HT-29 (cell line): ENCODE results near the gene TNS3. TPM values are rescaled to one million over a fixed set of nuclear protein-coding genes. Genes with fewer than 3 reads are reported as not detected.

Experiments used
- DNase-seq: peaks from one replicate; pipeline ENCODE4 v3.0.0-alpha.2; 2015; ENCODE audit warnings: low spot score
- total RNA-seq: library from RNA; depleted of rRNA; stranded (reverse); fragments of >200 nt; shearing (Covaris generic); gene quantifications from 2 replicates; pipeline ENCODE4 v1.2.3, GENCODE V29; 2014

The TNS3 gene
- total RNA-seq, 1 experiment from 2014 or later = 45.2 TPM

DNA sequence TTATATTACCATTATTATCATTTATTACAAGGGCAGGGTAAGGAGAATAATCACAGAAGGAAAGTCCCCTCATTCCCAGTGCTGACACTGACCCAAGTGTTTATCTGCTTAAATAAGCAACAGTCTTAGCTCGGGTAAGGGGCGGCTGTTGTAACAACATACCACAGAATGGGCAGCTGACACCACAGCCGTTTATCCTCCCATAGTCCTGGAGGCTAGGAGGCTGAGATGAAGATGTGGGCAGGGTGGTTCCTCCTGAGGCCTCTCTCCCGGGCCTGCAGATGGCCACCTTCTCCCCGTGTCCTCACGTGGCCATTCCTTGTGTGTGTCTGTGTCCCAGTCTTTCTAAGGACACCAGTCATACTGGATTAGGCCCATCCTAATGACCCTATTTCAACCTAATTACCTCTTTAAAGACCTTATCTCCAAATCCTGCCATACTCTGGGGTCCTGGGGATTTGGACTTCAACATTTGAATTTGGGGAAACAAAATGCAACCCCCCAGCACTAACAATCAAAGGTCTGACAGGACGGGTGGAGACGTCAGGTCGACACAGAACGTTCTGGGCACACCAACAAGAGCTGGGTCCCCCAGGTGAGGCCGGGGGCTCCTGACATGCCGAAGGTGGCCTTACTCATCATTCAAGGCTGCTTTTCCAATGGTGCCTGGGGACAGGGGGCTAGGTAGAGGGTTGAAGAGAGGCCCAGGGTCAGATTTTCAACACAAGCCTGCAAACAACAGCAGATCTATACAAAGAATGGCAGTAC lies 93.5 kb downstream of the TNS3 start:
- DNase-seq = no peak

GRCh38 chr7:47485640-47486435 lies 96.1 kb downstream of the TNS3 start:
- DNase-seq = peak; percentile 97

DNA sequence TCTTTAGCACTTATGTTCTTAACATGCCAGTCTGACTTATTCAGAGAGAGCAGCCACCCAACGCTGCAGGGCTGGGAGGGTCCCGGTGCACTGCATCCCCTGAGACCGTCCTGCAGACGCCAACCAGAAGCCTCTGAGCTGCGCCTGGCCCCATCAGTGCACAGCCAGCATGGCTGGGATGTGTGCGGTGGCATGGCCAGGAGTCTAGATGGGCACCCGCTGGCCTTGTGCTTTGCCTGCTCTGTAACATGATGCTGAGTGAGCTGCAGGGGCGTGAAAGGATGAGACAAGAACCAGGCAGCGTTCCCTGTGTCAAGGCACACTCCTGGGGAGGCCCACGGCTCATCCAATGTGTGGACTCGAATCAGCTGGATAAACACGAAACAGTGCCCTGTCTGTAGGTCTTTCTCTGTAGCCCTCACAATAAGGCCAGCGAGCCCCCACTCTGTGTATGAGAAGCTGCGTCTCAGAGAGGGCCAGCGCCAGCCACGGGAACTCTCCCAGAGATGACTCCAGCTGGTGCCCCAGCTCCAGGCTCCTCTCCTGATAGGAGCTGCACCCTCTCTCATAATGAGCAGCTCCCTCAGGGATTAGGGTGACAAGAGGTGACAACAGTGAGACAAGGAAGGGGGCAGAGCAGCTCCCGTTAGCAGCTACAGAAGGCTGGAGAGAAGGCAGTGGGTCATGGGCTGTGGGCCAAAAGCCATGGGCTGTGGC lies 96.8 kb downstream of the TNS3 start:
- no peak for DNase-seq

DNA sequence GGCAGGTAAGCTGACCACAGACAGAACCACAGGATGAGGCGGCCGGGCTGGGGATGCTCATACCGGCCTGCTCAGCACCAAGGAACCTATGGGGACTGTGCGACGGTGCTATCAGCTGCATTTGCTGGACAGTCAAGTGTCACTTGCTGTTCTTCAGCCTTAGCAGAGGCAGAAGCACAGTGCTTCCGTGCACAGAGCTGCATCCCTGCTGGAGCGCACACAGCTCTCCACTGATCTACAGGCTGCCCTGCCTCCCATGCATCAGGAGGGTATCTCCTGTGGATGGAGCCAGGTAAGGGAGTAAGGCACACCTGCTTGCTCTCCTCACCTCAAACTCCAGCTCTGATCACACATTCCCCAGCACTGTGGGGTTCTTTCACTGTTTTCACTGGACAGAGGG lies 97.5 kb downstream of the TNS3 start:
- no peak for DNase-seq

DNA sequence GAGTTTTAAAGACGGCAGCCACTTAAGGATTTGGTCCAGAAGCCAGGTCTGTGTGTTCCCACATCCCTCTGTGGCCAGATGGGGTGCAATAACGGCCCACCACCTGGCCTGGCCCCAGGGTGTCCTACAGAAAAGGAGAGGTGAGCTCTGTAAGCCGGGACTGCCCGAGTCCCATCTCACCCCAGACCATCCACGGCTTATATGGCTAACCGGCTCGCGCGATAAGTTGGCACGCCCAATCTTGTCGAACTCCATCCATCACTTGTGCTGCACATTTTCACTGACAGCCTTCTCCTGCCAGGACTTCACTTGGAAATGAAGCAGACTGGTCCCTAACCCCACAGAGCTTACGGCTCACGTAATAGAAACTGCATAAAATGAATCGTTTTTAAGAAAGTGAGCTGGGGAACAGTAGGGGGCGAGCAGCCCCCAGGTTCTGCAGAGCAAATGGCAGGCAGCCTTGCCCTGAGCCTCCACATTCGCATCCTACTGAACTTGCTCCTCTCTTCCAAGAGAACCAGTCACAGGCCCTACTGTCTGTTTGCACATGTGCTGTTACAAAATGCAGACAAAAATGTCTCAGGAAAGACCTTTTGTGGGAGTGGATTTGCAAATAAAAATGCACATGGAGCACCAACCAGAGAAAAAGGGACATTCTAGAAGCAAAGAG lies 98.2 kb downstream of the TNS3 start:
- no peak for DNase-seq

- peak; percentile 76 for DNase-seq
Observed at GRCh38 chr7:47482013-47482875, 99.7 kb downstream of the TNS3 start.

- no peak for DNase-seq
Observed at GRCh38 chr7:47481541-47482012, 100.3 kb downstream of the TNS3 start.

- no peak for DNase-seq
Observed at GRCh38 chr7:47480576-47481538, 101.1 kb downstream of the TNS3 start.

DNA sequence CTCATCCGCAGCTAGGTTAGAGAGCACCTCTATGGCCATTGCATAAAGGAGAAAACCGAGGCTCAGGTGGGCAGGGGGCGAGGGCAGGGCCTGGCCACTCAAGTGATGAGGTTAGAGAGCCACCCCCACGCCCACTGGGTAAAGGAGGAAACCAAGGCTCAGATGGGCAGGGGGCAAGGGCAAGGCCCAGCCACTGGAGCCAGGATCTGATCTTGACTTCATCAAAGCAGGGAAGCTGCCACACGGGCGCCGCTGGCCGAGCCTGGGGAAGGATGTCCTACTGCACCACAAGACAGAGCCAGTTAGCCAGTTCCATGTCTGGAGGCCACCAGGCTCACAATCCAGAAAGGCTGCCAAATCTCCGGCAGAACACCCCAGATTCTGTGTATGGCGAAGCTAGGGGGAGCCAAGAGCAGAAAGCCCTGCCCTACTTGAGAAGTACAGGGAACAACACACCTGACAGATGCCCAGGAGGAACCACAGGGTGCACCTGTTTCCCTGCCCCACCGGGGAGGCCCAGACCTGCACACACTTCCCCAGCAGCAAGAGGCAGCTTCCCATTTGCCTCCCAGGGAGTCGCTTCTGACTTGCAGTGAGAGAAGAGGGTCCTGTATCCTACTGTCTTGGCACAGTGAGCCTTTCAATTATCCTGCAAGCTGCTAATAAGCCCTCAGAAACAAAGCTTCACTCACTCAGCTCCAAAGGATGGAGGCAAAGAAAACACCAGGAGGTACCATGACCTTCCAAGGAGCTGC lies 101.9 kb downstream of the TNS3 start:
- no peak for DNase-seq

GRCh38 chr7:47478926-47479711 lies 102.8 kb downstream of the TNS3 start:
- no peak for DNase-seq

GRCh38 chr7:47478017-47478344 lies 103.9 kb downstream of the TNS3 start:
- DNase-seq = no peak

GRCh38 chr7:47477191-47478016 lies 104.5 kb downstream of the TNS3 start:
- no peak for DNase-seq

DNA sequence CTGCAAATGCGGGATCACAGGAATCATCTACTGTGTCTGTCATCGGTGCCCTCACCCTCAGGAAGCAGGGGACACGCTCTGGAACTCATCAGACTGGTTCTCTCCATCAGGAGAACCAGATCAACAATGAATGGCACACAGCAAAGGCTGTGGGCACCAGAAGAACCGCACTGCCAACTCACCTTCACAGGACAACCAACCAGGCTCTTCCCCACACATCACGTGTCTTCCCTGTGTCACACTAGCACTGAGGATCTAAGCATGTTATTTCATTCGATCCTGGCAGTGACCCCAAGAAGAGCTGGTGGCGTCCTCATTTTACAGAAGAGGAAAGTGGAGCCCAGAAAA lies 106.1 kb downstream of the TNS3 start:
- DNase-seq = peak; percentile 85

DNA sequence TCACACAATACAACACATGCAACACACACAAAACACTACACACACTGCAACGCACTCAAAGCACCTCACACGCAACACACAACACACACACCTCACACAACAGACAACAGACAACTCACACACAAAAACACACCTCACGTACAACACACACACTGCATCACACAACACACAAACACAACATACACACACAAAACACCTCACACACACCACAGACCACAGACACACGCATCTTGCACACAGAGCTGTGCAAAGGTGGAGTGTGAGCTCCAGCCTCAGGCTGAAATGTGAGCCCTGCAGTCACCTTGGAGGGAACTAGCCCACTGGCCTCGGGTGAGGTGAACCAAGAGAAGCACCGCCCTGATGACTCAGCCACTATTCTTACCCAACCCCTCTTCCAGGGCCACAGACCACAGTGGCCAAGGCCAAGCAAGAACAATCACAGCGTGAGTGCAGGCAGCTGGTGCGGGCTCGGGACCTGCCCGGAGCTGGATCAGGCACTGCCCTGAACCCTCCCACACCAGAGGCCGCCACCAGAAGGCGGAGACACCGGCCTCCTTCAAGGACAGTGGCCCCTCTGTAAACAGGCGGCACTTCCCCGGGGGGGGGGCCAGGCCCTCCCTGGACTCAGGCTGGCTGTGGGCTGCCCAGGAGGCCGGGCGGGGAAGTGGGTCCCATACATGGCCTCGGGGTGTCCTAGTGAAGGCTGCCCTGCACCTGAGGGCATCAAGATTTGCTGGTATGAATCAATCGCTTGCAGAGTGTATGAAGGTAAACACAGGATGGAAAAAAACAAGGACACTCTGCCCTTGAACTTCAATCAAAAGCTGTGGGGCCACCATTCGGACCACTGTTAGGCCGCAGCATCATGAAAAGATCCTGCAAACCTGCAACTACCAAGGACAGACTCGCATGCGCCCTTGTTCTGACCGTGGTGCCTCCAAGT lies 106.7 kb downstream of the TNS3 start:
- peak; percentile 97 for DNase-seq

DNA sequence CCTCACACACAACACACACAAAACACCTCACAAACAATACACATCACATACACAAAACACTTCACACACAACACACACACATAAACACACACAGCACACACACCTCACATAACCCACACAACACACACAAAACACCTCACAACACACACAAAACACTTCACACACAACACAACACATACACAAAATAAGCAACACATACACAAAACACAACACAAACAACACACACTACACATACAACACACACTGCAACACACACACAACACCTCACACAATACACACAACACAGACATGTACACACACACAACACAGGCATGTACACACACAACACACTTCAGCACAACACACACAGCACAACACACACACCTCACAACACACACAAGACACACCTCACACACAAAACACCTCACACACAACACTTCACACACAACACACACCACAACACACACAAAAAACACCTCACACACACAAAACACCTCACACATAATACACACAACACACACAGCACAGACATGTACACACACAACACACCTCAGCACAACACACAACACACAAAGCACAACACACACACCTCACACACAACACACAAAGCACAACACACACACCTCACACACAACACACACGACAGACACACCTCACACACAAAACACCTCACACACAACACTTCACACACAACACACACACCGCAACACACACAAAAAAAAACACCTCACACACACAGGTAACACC lies 107.5 kb downstream of the TNS3 start:
- DNase-seq = no peak
